ENCODE measurements around the gene AP4E1. TPM values are rescaled to one million over a fixed set of nuclear protein-coding genes. Genes with fewer than 3 reads are reported as not detected.
"Not testable (repeated sequence)": the region's sequence is repeated elsewhere in the genome, so short reads cannot be mapped to it uniquely, and the experiment has no call there.

AP4E1 gene
- 10.2 and 12.9 TPM in 2 replicates for total RNA-seq

DNA sequence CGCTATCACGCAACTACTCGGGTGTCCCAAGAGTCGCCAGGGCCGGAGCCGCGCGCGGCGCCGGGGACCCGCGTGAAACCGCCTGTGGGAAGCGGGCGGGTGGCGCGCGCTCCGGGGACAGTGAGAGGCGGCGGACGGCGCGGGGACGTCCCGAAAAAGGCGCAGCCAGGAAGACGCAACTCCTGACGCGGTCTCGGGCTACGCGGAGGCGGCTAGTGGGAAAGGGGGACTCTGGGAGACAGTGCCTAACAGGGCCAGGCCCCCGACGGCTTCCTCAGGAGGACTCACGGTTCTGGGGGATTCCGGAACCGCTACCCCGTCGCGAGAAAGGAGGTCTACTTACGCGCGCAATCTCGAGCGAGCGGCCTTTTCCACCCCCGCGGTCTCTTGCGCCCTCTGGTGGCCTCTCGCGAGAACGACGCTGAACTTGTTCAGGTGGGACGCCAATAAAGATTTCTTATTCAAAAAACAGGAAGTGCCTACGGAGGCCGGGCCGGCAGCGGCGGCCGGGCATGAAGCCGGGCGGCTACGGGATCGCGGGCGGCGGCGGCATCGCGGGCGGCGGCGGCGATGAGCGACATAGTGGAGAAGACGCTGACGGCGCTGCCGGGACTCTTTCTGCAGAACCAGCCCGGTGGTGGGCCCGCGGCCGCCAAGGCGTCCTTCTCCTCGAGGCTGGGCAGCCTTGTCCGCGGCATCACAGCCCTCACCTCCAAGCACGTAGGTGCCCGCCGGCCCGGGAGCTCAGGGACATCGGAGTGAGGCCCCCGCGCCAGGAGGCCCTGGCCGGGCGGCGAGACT lies at the start of gene AP4E1:
Gene AP4E1, plus strand, starts transcription at position 475 of the 801 bp plus-strand sequence. Its CDS starts 96 bp downstream, at position 571.
- peak; percentile 71 for DNase-seq (ENCODE audit: low read depth, low spot score)

DNA sequence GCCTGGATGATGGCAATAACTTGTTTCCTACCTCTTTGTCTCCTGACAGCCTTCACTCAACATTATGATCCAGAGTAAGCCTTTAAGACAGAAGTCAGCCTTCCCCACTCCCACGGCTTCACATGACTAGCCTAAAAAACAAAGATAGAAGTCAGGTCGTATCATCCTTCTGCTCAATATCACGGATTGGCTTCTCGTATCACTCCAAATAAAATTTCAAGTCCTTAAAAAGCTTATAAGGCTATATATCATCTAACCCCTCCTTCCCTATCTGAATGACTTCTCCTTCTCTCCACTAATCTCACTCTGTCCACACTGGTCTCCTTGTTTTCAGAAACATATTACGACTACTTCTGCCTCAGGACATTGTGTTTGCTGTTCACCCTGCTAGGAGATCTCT lies 47.7 kb upstream of the AP4E1 start:
- DNase-seq (ENCODE audit: low read depth, low spot score), result no peak

DNA sequence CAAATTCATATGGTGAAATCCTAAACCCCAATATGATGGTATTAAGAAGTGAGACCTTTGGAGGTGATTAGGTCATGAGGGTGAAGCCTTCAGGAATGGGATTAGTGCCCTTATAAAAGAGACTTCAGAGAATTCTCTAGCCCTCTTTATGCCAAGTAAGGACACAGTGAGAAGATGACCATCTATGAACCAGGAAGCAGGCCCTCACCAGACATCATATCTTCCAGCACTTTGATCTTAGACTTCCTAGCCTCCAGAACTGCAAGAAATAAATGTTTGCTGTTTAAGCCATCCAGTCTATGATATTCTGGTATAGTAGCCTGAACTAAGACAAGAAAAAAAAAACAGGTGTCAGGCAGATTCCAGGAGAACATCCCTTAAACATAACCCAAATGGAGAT lies 45.9 kb upstream of the AP4E1 start:
- DNase-seq (ENCODE audit: low read depth, low spot score), result no peak

DNA sequence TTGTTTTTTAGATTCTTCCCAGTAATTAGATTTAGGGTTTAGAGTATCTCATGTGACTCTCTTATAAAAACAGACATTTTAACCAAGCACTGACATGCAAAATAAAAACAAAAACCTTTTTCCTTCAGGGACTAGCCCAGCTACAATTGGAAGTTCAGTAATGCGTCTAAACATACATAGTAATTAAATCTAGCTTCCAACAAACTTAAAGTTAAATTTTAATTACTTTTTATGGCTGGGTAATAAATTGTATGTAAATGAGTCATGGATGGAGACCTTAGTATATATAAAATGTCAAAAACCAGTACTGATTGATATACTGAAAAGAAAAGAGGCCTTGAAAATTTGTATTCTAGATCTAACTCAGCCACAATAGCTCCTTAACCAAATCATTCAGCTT lies 43.6 kb upstream of the AP4E1 start:
- no peak for DNase-seq (ENCODE audit: low read depth, low spot score)

DNA sequence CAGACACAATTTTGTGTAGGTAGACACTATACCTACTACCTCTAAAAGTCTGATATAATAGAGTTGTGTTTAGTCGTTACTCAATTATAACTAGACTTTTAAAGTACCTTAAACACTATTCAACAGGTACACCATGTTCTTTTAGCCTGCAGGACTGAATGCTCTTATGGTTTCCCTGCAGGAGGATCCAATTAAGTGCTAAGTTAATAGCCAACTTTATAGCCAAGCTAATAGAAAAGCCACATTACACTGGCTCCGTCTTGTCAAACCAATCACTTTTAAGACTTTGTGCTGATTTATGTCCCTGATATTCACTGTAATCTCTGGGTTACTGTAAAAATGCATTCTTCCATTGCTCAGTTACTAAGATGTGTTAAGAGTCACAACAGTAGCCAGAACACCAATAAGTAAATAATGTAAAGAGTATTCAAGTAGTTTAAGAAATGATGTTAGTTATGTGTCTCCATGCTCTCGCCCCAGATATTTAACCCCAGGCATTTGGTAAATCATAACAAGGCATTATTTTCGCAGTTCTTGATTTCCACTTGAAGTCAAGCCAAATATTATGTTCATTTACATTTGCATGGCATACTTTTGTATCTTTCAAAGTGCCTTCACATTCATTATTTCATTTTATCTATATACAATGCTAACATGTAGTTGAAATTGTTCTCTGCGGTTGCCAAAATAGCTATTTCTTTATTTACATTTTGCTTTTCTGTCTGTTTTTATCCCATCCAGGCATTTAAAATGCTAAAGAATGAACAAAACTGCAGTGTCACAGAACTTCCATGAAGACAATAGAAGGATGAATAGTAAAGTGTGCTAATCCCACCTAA lies 42.7 kb upstream of the AP4E1 start:
- no peak for DNase-seq (ENCODE audit: low read depth, low spot score)

DNA sequence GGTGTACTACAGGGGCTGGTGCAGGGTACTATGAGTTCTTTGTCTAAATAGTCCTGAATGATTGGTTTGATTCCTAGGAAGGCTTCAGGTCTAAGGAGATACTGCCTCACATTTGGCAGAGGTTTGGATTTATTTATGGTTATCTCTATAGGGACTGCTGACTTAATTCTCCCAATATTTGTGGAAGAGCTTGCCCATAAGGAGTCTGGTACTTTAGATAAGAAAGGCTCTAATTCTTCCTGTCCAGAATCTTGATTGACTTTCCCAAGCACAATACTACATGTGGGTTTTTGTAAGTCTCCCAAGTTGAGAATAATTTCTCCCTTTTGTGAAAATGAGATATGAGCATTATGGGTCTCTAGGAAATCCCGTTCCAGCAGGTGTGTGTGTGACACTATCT lies 36.7 kb upstream of the AP4E1 start:
- DNase-seq (ENCODE audit: low read depth, low spot score), result no peak

DNA sequence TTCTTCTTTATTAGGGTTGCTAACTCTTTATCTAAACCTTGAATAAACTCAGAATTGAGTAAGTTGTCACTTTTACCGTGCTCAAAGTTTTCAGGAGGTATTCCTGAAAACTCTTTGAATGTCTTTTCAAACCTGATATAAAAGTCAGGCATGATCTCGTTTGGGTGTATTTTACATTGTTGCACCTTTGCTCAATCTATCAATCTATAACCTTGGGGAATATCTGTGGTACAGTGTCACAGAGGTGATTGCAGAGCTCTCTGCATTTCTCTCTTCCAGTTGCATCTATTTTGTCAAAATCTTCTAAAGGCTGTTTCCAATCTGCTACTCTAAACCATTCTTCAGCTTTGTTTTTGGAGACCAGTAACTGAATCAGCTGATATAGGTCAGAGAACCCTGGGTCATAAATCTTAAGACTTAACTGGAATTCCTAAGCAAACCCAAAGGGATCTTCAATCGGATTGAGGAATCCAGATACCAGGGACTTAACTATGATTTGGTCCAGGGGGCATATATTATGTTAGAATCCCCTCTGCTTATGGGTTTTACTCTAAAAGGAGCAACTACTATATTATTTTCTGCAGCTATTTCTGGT lies 35.6 kb upstream of the AP4E1 start:
- DNase-seq (ENCODE audit: low read depth, low spot score), result no peak

DNA sequence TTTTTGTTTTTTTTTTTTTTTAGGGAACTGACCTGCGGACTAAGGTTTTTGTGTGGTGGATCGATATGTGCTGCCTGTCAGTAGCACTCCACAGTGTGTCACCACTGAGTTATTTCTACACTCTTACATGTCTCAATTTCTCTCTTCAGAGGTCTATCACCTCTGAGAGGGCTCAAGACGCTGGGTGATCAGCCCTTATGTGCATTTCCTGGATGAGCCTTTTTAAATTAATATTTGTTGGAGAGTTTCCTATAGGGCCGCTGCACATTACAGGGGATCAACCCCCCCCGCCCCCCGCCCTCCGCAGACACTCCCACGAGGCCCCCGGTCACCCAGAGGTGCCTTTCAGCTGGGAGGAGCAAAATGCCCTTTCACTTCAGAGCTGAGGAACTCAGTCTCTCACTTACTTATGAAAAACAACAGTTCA lies 34.5 kb upstream of the AP4E1 start:
- DNase-seq (ENCODE audit: low read depth, low spot score), result no peak

DNA sequence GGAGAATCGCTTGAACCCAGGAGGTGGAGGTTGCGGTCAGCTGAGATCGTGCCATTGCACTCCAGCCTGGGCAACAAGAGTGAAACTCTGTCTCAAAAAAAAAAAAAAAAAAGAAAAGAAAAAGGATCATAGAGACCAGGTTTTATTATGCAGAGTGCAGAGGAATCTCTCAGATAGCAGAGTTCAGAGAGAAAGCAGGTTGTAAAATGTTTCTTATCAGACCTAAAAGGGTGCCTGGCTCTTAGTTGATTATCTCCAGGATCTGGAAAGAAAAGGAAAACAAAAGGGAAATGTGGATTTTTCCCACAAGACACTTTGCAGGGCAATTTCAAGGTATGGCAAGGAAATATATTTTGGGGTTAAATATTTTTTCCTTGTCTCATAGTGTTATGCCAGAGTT lies 33.2 kb upstream of the AP4E1 start:
- not testable (repeated sequence) for DNase-seq (ENCODE audit: low read depth, low spot score)

DNA sequence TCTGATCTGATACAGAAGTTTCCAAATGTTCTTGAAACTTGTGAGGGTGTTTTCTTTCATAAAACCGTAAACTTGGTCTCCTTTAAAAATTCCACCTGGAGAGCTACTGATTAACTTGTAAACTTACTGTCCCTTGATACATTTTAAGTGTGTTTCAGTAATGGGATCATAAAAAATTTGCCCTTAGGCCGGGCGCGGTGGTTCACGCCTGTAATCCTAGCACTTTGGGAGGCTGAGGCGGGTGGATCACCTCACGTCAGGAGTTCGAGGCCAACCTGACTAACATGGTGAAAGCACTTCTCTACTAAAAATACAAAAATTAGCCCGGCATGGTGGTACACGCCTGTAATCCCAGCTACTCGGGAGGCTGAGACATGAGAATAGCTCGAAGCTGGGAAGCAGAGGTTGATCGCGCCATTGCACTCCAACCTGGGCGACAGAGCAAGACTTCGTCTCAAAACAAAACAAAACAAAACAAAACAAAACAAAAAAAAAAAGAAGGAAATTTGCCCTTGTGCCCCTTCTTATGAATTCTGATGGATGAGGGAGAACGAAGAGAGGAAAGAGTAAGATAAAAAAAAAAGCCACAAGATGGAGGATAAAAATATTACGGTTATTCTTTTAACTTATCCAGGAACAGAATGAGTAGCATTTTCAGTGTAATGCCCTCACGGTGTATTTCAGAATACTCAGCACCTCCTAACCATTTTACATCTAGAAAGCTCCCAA lies 32.1 kb upstream of the AP4E1 start:
- no peak for DNase-seq (ENCODE audit: low read depth, low spot score)

DNA sequence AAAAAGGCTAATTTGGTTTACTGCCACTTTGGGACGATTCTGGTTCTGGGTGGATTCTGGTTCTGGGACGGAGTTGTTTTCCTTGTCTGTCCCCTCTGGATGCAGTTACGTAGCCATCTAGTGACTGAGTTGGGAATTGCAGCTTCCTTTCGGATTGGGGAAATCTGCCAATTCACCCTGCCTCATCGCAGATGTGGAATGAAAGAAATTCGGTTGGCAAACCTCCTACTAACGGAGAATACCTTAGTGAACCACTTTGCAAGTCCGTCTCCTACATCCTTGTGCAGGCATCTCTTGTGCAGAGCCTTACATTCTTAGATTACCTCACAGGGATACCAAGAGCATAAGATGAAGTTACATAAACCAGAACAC lies 31.5 kb upstream of the AP4E1 start:
- peak; percentile 50 for DNase-seq (ENCODE audit: low read depth, low spot score)

DNA sequence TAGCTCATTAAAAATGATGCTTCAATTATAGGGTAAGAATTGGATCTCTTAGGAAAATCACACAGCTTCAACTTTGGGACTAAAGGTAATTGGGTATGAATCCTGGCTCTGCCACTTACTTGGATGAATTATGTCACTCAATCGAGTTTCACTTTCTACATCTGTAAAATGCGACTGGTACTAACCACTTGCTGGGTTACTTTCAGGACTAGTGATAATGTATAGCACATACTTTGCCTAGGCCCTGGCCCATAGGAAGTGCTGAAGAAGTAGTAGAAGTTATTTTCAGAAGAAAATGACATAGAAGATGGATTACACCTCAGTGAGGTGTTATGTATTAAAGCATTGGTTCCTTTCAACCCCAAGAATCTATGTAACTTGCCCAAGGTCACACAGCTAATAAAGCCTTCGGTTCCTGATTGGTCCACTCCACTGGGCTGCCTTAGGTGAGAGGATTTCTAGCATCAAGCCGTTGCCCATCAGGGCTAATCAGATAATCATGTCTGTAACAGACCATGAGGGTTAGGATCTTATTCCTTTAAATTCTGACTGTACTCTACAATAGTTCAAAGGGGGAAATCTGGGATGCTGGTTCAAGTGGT lies 29.4 kb upstream of the AP4E1 start:
- DNase-seq (ENCODE audit: low read depth, low spot score), result no peak

DNA sequence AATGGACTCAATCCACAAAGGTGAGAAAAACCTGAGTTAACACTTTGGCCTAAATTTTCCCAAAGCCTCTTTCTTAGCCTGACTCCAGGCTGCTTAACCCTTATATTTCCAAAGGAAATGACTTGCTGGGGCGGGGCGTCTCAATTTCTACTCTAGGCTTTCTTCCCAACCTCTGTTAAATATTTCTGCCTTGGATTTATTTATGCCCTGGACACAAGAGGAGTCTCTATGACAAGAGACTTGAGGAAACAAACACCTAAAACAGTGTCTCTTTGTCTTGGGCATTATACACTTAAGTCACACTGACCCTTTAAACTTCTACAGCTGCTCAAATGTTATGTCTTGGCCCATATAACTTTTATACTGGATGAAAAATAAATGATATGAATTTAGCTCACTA lies 28.3 kb upstream of the AP4E1 start:
- DNase-seq (ENCODE audit: low read depth, low spot score), result no peak

DNA sequence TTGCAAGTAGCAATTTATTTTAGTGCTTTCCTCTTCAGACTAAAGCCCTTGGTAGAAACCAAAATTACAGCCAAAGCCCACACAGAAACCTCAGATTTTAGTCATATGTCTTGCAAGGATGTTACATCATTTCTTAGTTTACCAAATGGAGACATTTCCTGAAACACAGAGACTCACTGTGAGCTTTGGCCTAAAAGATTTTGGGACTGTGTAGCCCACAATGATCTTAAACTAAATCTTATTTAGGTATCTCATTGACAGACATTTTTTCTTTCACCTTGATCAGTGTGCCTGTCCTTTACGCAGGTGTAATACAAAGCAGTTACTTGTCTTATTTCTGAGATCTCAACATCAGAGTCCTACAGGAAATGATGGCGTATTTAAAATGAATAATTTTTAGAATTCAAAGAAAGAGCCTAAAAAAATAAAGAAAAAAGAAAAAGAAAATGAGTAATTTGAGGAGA lies 27.8 kb upstream of the AP4E1 start:
- DNase-seq (ENCODE audit: low read depth, low spot score), result no peak

DNA sequence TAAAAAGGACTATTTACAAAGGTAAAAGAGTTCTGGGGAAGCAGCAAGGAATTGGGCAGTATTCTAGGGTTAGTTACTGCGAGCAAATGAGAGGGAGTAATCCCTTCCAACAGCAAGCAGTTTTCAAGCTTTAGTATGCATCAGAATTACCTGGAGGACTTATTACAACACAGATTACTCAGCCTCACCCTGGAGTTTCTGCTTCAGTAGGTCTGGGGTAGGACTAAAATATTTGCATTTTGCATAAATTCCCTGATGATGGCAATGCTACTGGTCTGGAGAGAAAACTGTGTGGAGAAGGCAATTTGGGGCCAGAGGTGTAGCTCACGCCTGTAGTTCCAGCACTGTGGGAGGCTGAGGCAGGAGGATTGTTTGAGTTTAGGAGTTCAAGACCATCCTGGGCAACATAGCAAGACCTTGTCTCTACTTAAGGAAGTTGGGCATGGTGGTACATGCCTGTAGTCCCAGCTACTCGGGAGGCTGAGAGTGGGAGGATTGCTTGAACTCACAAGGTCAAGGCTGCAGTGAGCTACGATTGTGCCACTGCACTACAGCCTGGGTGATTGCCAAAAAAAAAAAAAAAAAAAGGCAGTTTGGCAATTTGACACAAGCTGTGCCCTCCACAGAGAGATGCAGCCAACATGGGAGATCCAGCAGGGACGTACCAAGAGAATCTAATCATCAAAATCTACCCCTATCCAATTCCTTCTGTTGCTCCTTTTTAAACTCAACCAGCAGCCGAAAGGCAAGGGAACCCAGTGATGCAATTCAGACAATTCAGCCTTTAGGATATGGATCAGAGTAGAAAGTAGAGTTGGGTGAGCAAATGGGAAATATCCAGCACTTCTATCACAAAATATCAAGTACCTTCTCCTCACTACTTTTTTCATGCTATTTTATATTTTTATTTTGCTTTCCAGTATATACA lies 27.1 kb upstream of the AP4E1 start:
- DNase-seq (ENCODE audit: low read depth, low spot score), result no peak

DNA sequence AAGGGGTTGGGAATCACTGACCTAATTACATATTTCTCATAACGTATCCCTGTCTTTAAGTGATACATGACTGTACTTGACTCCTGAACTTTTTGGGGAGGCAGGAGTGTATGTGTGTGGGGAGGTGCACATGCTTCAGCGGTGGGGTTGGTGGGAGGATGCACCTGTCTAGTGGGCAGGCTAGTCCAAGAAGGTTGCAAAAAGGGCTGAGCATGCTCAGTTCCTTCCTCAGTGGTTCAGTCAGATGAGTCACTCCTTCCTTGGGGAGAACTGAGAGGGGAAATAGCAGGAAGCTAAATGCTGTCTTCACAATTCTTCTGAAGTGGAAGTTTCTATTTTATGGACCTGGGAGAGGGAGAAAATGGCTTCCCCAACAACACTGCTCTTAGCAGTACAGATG lies 24.6 kb upstream of the AP4E1 start:
- DNase-seq (ENCODE audit: low read depth, low spot score), result peak; percentile 29

DNA sequence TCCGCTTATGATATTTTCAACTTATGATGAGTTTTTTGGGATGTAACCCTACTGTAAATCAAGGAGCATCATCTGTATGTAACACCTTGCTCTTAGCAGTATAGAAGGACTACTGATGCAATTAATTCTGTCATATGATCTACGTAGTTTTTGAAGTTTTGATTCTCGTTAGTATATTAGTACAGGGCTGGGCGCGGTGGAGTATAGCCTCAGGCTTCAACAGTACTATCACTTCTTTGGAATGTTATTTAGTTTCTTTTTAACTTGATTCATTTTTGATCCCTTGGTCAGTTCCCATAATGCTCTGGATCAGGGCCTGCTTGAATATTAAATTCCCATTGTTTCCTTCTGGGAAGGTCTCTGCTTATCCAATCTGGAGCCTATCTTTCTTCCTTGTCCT lies 23.9 kb upstream of the AP4E1 start:
- no peak for DNase-seq (ENCODE audit: low read depth, low spot score)

DNA sequence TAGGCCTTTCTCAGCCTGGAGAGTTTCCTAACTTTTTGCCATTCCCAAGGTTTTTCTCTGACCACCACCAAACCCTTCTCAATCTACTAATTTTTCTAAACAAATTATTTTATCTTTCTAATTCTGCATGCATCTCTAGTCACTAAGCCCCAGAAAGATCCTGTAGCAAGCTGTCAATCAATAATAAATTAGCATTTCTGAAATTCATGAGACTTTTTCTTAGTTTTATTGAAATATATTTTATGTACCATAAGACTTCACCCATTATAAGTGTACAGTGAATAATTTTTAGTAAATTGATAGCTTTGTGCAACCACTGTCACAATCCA lies 22.4 kb upstream of the AP4E1 start:
- DNase-seq (ENCODE audit: low read depth, low spot score), result no peak

DNA sequence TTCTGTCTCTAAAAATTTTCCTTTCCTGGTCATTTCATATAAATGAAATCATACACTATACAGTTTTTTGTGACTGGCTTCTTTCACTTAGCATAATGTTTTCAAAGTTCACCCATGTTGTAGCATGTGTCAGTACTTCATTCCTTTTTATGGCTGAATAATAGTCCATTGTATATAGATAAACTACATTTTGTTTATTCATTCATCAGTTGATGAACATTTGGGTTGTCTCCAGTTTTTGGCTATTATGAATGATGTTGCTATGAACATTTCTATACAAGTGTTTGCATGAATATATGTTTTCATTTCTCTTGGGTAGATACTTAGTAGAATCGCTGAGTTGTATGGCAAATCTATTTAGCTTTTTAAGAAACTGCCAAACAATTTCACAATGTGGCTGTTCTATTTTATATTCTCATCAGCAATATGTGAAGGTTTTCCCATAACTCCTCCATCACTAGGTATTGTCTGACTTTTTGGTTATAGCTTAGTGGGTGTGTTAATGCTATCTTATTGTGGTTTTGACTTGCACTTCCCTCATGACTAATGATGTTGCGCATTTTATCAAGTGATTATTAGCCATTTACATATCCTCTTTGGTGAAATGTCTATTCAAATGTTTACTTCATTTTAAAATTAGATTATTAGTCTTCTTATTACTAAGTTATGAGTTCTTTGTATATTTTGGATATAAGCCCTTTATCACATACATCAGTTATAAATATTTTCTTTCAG lies 21.7 kb upstream of the AP4E1 start:
- no peak for DNase-seq (ENCODE audit: low read depth, low spot score)

Measured in pulmonary artery endothelial cell (primary cell).